Caco-2 (cell line): Measurements from ENCODE around the gene DAND5. TPM values are rescaled to one million over a fixed set of nuclear protein-coding genes. Genes with fewer than 3 reads are reported as not detected.

ENCODE experiments used
- BruUV-seq: library from RNA; stranded (reverse); fragments of 400-500 nt; replicated peaks from 2 replicates; lab custom pipeline; 2021; lab: Mats Ljungman, UMichigan
- CTCF ChIA-PET: fragments of 300-600 bp; sonication (Branson Sonifier 250); formaldehyde crosslinking; loops from one replicate; lab custom pipeline; 2022; ENCODE audit warnings: antibody characterized with exemption; lab: Charles Lee
- POLR2A ChIA-PET: fragments of 300-600 bp; sonication (Branson Sonifier 250); formaldehyde crosslinking; loops from one replicate; lab custom pipeline; 2022; ENCODE audit warnings: antibody characterized with exemption; lab: Charles Lee
- DNase-seq, 2 experiments: peaks; one replicate each; pipeline versions ENCODE4 v3.0.0 to v3.0.0-alpha.2; 2020 to 2022
- H3K27me3 ChIP-seq: replicated peaks from 2 replicates; pipeline ENCODE4 v1.6.0; 2011; ENCODE audit warnings: low read length; ENCODE audit not compliant: control insufficient read depth, insufficient read depth
- H3K36me3 ChIP-seq: 2 replicates; pipeline ENCODE4 v1.5.1; 2011; ENCODE audit warnings: low read length; ENCODE audit not compliant: control insufficient read depth, insufficient read depth
- H3K4me1 ChIP-seq: fragments of 250-450 bp; sonication (Bioruptor Pico); 2 replicates; pipeline ENCODE4 v1.5.1; 2020; ENCODE audit warnings: mild to moderate bottlenecking
- H3K4me3 ChIP-seq: 2 replicates; pipeline ENCODE4 v1.5.1; 2011; ENCODE audit warnings: low read depth, mild to moderate bottlenecking, control low read depth, low read length
- H3K9me3 ChIP-seq: fragments of 250-450 bp; sonication (Bioruptor Pico); 2 replicates; pipeline ENCODE4 v1.5.1; 2020; ENCODE audit warnings: mild to moderate bottlenecking, moderate library complexity
- H3K27ac Mint-ChIP-seq: one replicate; pipeline ENCODE4 v1.8.0; 2022; ENCODE audit warnings: mixed read lengths; ENCODE audit not compliant: unreplicated experiment
- H3K27me3 Mint-ChIP-seq: one replicate; pipeline ENCODE4 v1.8.0; 2022; ENCODE audit warnings: mixed read lengths; ENCODE audit not compliant: insufficient read depth, unreplicated experiment
- H3K36me3 Mint-ChIP-seq: one replicate; pipeline ENCODE4 v1.8.0; 2022; ENCODE audit warnings: mild to moderate bottlenecking, mixed read lengths; ENCODE audit not compliant: insufficient read depth, unreplicated experiment
- H3K4me1 Mint-ChIP-seq: one replicate; pipeline ENCODE4 v1.8.0; 2022; ENCODE audit warnings: low read depth, mixed read lengths; ENCODE audit not compliant: unreplicated experiment
- H3K4me3 Mint-ChIP-seq: one replicate; pipeline ENCODE4 v1.8.0; 2022; ENCODE audit warnings: mild to moderate bottlenecking, moderate library complexity, mixed read lengths; ENCODE audit not compliant: unreplicated experiment
- H3K9me3 Mint-ChIP-seq: one replicate; pipeline ENCODE4 v1.8.0; 2022; ENCODE audit warnings: mixed read lengths; ENCODE audit not compliant: unreplicated experiment
- intact Hi-C: fragments of 100-400 bp; cut with micrococcal nuclease; formaldehyde crosslinking; loops from one replicate; pipeline ENCODE4 v1.10.0; 2022; ENCODE audit not compliant: unreplicated experiment
- total RNA-seq: library from RNA; stranded (reverse); gene quantifications from 2 replicates; pipeline ENCODE4 v1.2.3, GENCODE V29; 2022
- TF ChIP-seq, protein P1 (sequence below), 2 experiments: fragments of 200-600 bp in 1 of 2; IDR thresholded peaks; 1 replicate in 1 of 2; 2 replicates in 1 of 2; pipeline versions ENCODE4 v1.5.1 to v1.8.0; 2011 to 2022; ENCODE audit warnings: antibody characterized with exemption in 1 of 2, control low read depth in 1 of 2, inconsistent platforms in 1 of 2, low read depth in 1 of 2, low read length in 1 of 2, mild to moderate bottlenecking in 1 of 2, moderate library complexity in 1 of 2; ENCODE audit not compliant: insufficient read depth in 1 of 2, severe bottlenecking in 1 of 2, unreplicated experiment in 1 of 2

Gene DAND5
- total RNA-seq, 1 experiment from 2014 or later, result not detected

DNA sequence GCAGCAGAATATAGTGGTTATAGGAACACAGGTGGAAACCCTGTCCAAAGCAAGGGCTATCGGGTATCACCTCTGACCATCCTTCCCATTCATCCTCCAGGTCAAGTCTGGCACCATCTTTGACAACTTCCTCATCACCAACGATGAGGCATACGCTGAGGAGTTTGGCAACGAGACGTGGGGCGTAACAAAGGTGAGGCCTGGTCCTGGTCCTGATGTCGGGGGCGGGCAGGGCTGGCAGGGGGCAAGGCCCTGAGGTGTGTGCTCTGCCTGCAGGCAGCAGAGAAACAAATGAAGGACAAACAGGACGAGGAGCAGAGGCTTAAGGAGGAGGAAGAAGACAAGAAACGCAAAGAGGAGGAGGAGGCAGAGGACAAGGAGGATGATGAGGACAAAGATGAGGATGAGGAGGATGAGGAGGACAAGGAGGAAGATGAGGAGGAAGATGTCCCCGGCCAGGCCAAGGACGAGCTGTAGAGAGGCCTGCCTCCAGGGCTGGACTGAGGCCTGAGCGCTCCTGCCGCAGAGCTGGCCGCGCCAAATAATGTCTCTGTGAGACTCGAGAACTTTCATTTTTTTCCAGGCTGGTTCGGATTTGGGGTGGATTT is 25.8 kb upstream of the DAND5 start:
- Histone ChIP-seq H3K36me3 (peaks cover 16% of the 10 kb centered on the region), H3K4me3 (no peak overlapping the region), H3K4me1 (peaks cover 23% of the 10 kb centered on the region), H3K9me3 (no peaks in the 10 kb centered on the region), H3K27me3 (no peaks in the 10 kb centered on the region)
- Mint-ChIP-seq H3K27me3 (no peaks in the 10 kb centered on the region), H3K9me3 (no peaks in the 10 kb centered on the region), H3K27ac (no peak overlapping the region), H3K36me3 (peaks cover 97% of the 10 kb centered on the region), H3K4me1 (peaks cover 7% of the 10 kb centered on the region), H3K4me3 (peak overlapping the region; percentile 53)
- TF ChIP-seq, protein P1, sequence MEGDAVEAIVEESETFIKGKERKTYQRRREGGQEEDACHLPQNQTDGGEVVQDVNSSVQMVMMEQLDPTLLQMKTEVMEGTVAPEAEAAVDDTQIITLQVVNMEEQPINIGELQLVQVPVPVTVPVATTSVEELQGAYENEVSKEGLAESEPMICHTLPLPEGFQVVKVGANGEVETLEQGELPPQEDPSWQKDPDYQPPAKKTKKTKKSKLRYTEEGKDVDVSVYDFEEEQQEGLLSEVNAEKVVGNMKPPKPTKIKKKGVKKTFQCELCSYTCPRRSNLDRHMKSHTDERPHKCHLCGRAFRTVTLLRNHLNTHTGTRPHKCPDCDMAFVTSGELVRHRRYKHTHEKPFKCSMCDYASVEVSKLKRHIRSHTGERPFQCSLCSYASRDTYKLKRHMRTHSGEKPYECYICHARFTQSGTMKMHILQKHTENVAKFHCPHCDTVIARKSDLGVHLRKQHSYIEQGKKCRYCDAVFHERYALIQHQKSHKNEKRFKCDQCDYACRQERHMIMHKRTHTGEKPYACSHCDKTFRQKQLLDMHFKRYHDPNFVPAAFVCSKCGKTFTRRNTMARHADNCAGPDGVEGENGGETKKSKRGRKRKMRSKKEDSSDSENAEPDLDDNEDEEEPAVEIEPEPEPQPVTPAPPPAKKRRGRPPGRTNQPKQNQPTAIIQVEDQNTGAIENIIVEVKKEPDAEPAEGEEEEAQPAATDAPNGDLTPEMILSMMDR (IDR thresholded peaks at IDR 0.05; ENCODE audit: insufficient read depth in 1 of 2, low read depth in 1 of 2, low read length in 1 of 2, severe bottlenecking in 1 of 2, unreplicated experiment in 1 of 2), result no peak
- POLR2A ChIA-PET, result no interaction called here
- CTCF ChIA-PET, result no interaction called here
- no peak for DNase-seq
- no TSS peak for BruUV-seq
- intact Hi-C loops, result no loop called here

DNA sequence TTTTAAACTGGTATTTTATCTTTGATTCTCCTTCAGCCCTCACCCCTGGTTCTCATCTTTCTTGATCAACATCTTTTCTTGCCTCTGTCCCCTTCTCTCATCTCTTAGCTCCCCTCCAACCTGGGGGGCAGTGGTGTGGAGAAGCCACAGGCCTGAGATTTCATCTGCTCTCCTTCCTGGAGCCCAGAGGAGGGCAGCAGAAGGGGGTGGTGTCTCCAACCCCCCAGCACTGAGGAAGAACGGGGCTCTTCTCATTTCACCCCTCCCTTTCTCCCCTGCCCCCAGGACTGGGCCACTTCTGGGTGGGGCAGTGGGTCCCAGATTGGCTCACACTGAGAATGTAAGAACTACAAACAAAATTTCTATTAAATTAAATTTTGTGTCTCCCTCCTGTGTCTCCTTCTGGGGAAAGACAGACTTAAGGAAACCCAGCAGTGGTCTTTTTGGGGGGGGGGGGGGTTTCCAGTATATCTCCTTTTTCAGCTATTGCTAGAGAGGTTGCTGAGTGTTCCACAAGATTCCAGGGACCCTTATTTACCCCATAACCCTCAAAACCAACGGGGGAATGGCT is 25.2 kb upstream of the DAND5 start:
- BruUV-seq, result no TSS peak
- H3K9me3 ChIP-seq, result no peaks in the 10 kb centered on the region
- H3K4me1 ChIP-seq, result peaks cover 23% of the 10 kb centered on the region
- ChIA-PET POLR2A (no interaction called here), CTCF (no interaction called here)
- Mint-ChIP-seq H3K9me3 (no peaks in the 10 kb centered on the region), H3K27ac (peak overlapping the region; percentile 96), H3K36me3 (peaks cover 97% of the 10 kb centered on the region), H3K27me3 (no peaks in the 10 kb centered on the region), H3K4me3 (no peak overlapping the region), H3K4me1 (peaks cover 7% of the 10 kb centered on the region)
- intact Hi-C loops, result no loop called here
- TF ChIP-seq, protein P1 (IDR thresholded peaks at IDR 0.05; ENCODE audit: insufficient read depth in 1 of 2, low read depth in 1 of 2, low read length in 1 of 2, severe bottlenecking in 1 of 2, unreplicated experiment in 1 of 2), result no peak
- no peaks in the 10 kb centered on the region for H3K27me3 ChIP-seq
- H3K4me3 ChIP-seq, result no peak overlapping the region
- no peak for DNase-seq
- peaks cover 15% of the 10 kb centered on the region for H3K36me3 ChIP-seq

- no TSS peak for BruUV-seq
- Histone ChIP-seq H3K36me3 (peaks cover 8% of the 10 kb centered on the region), H3K4me3 (peak within 1 kb of the TSS; percentile 77), H3K27me3 (no peaks in the 10 kb centered on the region), H3K9me3 (no peaks in the 10 kb centered on the region), H3K4me1 (peaks cover 12% of the 10 kb centered on the region)
- POLR2A ChIA-PET, result interaction anchor here (0.9 to 1.0 kb wide), 3 partner anchors 8 to 55 kb away, joined by 5 to 17 read pairs (median 14); partner anchors contain the start of gene GCDH
- Mint-ChIP-seq H3K4me1 (peaks cover 13% of the 10 kb centered on the region), H3K27ac (peak within 1 kb of the TSS; percentile 96), H3K27me3 (no peaks in the 10 kb centered on the region), H3K36me3 (peaks cover 97% of the 10 kb centered on the region), H3K9me3 (no peaks in the 10 kb centered on the region), H3K4me3 (peak within 1 kb of the TSS; percentile 83)
- CTCF ChIA-PET, result interaction anchor here (0.7 kb wide), 1 partner anchor 20 kb away, joined by 3 read pairs; no protein-coding TSS in a partner anchor
- intact Hi-C loops, result no loop called here
- TF ChIP-seq, protein P1 (IDR thresholded peaks at IDR 0.05; ENCODE audit: insufficient read depth in 1 of 2, low read depth in 1 of 2, low read length in 1 of 2, severe bottlenecking in 1 of 2, unreplicated experiment in 1 of 2), result no peak
- peak; percentile 96 to 97 for DNase-seq
These were observed 23.8 kb upstream of the DAND5 start, which contains the start of gene RAD23A for GRCh38 chr19:12945479-12946091. RAD23A (plus strand) TSS chr19:12945862; CDS start chr19:12945949, 87 bp downstream.
